PC-3 (cell line): ENCODE data around the gene PCBD1.

Source experiments
- EZH2phosphoT487 ChIP-seq: fragments of 300-600 bp; sonication (generic); IDR thresholded peaks from 2 replicates; pipeline ENCODE4 v1.6.1; 2018; ENCODE audit warnings: mild to moderate bottlenecking, antibody characterized with exemption, low read length, borderline replicate concordance
- TF ChIP-seq, protein P1 (sequence below): fragments of 300-600 bp; sonication (generic); conservative IDR thresholded peaks from 2 replicates; pipeline ENCODE4 v1.5.1; 2017; ENCODE audit warnings: antibody characterized with exemption, low read depth, mild to moderate bottlenecking, low read length

DNA sequence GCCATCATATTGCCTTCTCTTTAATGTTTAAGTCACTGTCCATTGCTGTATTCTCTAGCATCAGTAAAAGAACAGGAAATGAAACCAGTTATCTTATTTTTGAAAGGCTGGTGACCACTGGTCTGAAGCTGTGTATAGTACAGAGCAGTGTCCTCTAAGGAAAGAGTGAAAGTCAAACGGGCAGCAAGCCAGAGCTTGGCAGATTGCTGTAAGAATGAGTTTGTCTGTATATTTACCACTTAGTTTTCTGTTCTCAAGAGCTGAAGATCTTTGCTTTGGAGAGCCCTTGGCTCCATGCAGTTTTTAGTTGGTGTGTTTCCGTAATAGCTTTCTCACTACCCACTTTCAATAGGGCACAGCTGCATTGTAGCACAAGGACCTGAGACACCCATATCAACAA is 31.9 kb downstream of the PCBD1 start:
- TF ChIP-seq, protein P1, sequence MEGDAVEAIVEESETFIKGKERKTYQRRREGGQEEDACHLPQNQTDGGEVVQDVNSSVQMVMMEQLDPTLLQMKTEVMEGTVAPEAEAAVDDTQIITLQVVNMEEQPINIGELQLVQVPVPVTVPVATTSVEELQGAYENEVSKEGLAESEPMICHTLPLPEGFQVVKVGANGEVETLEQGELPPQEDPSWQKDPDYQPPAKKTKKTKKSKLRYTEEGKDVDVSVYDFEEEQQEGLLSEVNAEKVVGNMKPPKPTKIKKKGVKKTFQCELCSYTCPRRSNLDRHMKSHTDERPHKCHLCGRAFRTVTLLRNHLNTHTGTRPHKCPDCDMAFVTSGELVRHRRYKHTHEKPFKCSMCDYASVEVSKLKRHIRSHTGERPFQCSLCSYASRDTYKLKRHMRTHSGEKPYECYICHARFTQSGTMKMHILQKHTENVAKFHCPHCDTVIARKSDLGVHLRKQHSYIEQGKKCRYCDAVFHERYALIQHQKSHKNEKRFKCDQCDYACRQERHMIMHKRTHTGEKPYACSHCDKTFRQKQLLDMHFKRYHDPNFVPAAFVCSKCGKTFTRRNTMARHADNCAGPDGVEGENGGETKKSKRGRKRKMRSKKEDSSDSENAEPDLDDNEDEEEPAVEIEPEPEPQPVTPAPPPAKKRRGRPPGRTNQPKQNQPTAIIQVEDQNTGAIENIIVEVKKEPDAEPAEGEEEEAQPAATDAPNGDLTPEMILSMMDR, result no peak
- no peak for TF ChIP-seq EZH2phosphoT487
